ENCODE measurements around the gene MATN1. TPM values are rescaled to one million over a fixed set of nuclear protein-coding genes. Genes with fewer than 3 reads are reported as not detected.

Gene MATN1
- total RNA-seq, 1 donor from 2014 or later = not detected

DNA sequence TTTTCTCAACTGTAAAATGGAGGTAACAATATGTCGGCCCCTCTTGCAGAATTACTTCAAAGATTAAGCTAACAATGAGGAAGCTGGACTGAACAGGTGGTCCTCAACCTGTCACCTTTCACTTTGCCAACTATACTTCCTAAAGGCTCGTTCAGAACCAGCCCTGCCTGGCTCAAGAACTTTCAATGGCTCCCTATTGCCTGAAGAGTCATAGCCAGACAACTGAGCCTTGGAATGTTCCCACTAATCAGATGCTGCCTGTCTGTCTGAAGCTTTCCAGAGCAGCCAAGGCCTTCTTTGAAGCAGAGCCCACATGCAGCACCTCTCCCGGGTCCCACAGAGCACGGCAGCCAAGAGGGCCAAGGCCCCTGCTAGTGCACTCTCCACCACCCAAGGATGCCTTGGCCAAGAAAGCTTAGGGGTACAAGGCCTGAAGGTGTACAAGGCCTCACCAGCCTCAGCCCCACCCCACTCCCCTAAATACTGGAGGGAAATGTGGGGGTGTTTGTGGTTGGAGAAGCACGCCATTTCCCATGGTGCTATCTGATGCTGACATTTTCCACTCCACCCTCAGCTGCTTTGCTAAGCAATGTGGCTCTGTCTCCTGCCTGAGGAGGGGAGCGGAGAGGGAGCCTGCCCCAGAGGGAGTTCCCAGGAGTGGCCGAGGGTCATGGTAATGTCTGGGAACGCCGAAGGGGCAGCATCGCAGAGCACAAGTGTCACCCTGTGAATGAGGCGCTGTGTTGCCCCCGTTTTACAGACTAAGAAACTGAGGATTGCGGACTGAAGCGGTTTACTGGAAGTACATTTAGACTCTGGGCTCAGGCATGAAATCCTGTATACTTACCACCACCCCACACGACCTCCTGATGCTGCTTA lies 42.4 kb upstream of the MATN1 start:
- intact Hi-C loops (cut with DNase I) = no loop called here

DNA sequence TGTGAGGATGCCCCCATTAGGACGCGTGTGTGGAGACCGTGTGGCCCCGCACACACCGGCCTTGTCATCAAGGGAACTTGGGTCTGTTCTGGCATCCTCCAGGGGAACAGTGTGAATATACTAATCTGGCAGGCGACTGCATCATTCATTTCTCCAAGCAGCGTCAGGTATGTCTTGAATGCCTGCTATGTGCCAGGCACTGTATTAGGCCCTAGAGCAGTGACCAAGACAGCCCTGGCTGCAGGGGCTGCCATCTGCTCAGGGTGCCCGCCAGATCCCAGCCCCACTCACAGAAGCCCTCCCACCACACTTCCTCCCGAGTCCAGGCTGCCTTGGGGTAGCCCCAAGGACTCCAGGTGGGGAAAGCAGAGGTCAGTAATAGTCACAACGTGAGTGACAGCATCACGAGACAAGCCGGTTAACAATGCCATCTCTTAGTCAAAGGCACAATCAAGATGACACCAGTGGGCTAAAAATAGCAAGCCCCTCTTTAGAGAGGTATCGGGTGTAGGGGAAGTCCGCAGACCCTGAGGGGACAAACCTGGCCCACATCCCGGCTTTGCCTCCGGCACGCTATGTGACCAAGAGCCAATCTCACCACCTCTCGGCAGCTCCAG lies 41.7 kb upstream of the MATN1 start:
- ATAC-seq = no peak
- intact Hi-C loops (cut with DNase I) = no loop called here
- DNase-seq = no peak

More for the DNA sequence above, 42.4 kb upstream of the MATN1 start:
- peaks cover under 1% of the 10 kb centered on the region for H3K4me1 ChIP-seq
- no peaks in the 10 kb centered on the region for H3K27me3 ChIP-seq
- ATAC-seq (no peak), DNase-seq (no peak)
- no peak overlapping the region for H3K4me3 ChIP-seq
- H3K9me3 ChIP-seq = no peaks in the 10 kb centered on the region
- H3K27ac ChIP-seq = no peak overlapping the region
- H3K36me3 ChIP-seq = no peaks in the 10 kb centered on the region
- TF ChIP-seq, protein P1, sequence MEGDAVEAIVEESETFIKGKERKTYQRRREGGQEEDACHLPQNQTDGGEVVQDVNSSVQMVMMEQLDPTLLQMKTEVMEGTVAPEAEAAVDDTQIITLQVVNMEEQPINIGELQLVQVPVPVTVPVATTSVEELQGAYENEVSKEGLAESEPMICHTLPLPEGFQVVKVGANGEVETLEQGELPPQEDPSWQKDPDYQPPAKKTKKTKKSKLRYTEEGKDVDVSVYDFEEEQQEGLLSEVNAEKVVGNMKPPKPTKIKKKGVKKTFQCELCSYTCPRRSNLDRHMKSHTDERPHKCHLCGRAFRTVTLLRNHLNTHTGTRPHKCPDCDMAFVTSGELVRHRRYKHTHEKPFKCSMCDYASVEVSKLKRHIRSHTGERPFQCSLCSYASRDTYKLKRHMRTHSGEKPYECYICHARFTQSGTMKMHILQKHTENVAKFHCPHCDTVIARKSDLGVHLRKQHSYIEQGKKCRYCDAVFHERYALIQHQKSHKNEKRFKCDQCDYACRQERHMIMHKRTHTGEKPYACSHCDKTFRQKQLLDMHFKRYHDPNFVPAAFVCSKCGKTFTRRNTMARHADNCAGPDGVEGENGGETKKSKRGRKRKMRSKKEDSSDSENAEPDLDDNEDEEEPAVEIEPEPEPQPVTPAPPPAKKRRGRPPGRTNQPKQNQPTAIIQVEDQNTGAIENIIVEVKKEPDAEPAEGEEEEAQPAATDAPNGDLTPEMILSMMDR (IDR thresholded peaks at IDR 0.05) = no peak

DNA sequence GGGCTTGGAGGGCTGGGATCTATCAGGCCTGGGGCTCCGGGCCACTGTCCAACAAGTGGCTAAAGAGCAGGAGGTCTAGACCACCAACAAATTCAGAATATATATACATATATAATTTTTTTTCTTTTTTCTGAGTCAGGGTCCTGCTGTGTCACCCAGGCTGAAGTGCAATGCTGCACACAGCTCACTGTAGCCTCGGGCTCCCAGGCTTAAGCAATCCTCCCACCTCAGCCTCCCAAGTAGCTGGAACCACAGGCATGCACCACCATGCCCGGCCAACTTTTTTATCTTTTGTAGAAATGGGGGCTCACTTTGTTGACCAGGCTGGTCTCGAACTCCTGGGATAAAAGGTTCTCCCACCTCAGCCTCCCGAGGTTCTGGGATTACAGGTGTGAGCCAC lies 41.0 kb upstream of the MATN1 start:
- Histone ChIP-seq H3K4me3 (no peak overlapping the region), H3K4me1 (peaks cover 4% of the 10 kb centered on the region), H3K27ac (no peak overlapping the region), H3K36me3 (no peaks in the 10 kb centered on the region), H3K27me3 (no peaks in the 10 kb centered on the region), H3K9me3 (no peaks in the 10 kb centered on the region)
- ATAC-seq = no peak
- intact Hi-C loops (cut with DNase I) = no loop called here
- TF ChIP-seq, protein P1 (IDR thresholded peaks at IDR 0.05) = no peak
- no peak for DNase-seq

More for the DNA sequence above, 41.7 kb upstream of the MATN1 start:
- no peak overlapping the region for H3K4me3 ChIP-seq
- no peaks in the 10 kb centered on the region for H3K9me3 ChIP-seq
- no peaks in the 10 kb centered on the region for H3K27me3 ChIP-seq
- H3K4me1 ChIP-seq = peaks cover 4% of the 10 kb centered on the region
- no peaks in the 10 kb centered on the region for H3K36me3 ChIP-seq
- no peak overlapping the region for H3K27ac ChIP-seq
- TF ChIP-seq, protein P1 (IDR thresholded peaks at IDR 0.05) = no peak

DNA sequence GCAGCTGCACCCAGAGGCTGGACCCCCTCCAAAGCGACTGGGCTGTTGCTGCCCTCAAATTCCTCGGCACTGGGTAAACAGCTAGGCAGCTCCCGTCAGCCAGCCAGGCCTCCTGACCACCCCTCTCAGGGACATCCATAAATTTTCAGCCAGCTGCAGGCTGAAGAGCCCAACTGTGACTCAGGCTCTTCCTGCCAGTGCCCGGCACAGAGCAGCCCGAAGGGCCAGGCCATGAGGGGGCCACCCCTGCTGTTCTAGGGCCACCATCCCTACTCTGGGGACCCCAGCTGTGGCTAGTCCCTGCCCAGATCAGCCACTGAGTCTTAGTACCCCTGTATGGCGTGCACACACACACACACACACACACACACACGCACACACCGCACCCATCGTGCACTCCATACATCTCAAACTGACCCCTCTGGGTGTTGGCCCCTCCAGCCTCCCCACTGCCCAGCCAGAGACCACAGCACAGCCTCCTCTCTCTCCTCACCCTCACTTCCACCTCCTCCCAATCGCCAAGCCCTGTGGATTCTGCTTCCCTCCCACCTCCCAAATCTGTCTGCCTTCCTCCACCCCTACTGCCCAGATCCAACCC lies 40.4 kb upstream of the MATN1 start:
- TF ChIP-seq, protein P1 (IDR thresholded peaks at IDR 0.05) = no peak
- peaks cover 4% of the 10 kb centered on the region for H3K4me1 ChIP-seq
- no peak overlapping the region for H3K27ac ChIP-seq
- H3K36me3 ChIP-seq = no peaks in the 10 kb centered on the region
- H3K9me3 ChIP-seq = no peaks in the 10 kb centered on the region
- no peak overlapping the region for H3K4me3 ChIP-seq
- intact Hi-C loops (cut with DNase I) = no loop called here
- peak; percentile 40 for ATAC-seq
- no peaks in the 10 kb centered on the region for H3K27me3 ChIP-seq
- DNase-seq = no peak

DNA sequence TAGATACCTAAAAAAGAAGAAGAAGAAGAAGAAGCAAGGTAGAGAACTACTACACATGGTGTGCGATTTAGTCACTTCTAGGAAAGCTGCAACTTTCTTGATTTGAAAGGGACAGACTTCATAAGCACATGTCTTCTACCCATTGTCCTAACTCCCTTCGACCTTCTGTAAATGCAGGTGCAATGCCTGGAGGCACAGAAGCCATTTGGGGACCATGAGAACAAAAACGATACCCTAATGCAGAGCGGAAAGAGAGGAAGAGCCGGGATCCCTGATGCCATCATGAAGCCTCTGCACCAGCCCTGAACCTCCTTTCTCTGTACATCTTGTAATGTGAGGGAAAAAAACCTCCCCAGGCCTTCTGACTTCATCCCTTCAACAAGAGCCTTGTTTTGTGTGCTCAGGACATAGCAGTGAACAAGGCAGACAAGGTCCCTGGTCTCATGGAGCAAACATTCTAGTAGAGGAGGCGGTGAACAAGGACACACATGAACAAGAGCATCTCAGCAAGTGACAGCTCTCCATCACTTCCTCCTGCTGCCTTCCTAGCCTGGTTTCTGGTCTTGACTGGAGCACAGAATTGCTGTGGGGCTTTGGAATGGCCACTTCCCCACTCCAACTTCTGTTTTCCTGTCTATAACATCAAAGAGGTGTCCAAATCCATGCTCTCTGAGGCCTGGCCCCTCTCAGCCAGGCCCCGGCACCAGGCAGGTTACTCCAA lies 39.7 kb upstream of the MATN1 start:
- H3K4me1 ChIP-seq = peaks cover 9% of the 10 kb centered on the region
- ATAC-seq (no peak), DNase-seq (no peak)
- no peak overlapping the region for H3K4me3 ChIP-seq
- H3K27me3 ChIP-seq = no peaks in the 10 kb centered on the region
- no peaks in the 10 kb centered on the region for H3K36me3 ChIP-seq
- intact Hi-C loops (cut with DNase I) = no loop called here
- no peak overlapping the region for H3K27ac ChIP-seq
- no peaks in the 10 kb centered on the region for H3K9me3 ChIP-seq
- TF ChIP-seq, protein P1 (IDR thresholded peaks at IDR 0.05) = no peak

Data from upper lobe of right lung (tissue), 1 donor.